Mesendoderm (in vitro differentiated cells): Measurements from ENCODE around the gene ADA.

Experiments
- DNase-seq: peaks from one replicate; pipeline ENCODE4 v3.0.0; 2013
- H2AK5ac ChIP-seq: 2 replicates; pipeline ENCODE4 v1.6.1; 2013; ENCODE audit warnings: low read length, inconsistent platforms
- H2BK120ac ChIP-seq: 2 replicates; pipeline ENCODE4 v1.6.1; 2013; ENCODE audit warnings: low read depth, mild to moderate bottlenecking, low read length, moderate library complexity, mixed read lengths
- H2BK15ac ChIP-seq: replicated peaks from 2 replicates; pipeline ENCODE4 v1.6.1; 2013; ENCODE audit warnings: low read depth, mild to moderate bottlenecking, moderate library complexity
- H2BK5ac ChIP-seq: 2 replicates; pipeline ENCODE4 v1.6.1; 2013; ENCODE audit warnings: low read length, inconsistent platforms
- H3K18ac ChIP-seq: 2 replicates; pipeline ENCODE4 v1.6.1; 2013; ENCODE audit warnings: mild to moderate bottlenecking, low read length, mixed read lengths
- H3K23ac ChIP-seq: one replicate; pipeline ENCODE4 v1.6.1; 2013; ENCODE audit warnings: low read length
- H3K27ac ChIP-seq: 2 replicates; pipeline ENCODE4 v1.5.1; 2013; ENCODE audit warnings: low read depth, mild to moderate bottlenecking, inconsistent platforms, low read length, moderate library complexity
- H3K27me3 ChIP-seq: 2 replicates; pipeline ENCODE4 v1.6.1; 2013; ENCODE audit warnings: low read length, control low read depth, mild to moderate bottlenecking, inconsistent platforms; ENCODE audit not compliant: insufficient read depth, poor library complexity
- H3K36me3 ChIP-seq: 2 replicates; pipeline ENCODE4 v1.6.1; 2013; ENCODE audit warnings: low read length, inconsistent platforms; ENCODE audit not compliant: control insufficient read depth, insufficient read depth
- H3K4ac ChIP-seq: one replicate; pipeline ENCODE4 v1.6.1; 2013; ENCODE audit warnings: low read depth, mild to moderate bottlenecking, low read length, moderate library complexity
- H3K4me1 ChIP-seq: 2 replicates; pipeline ENCODE4 v1.6.1; 2013; ENCODE audit warnings: low read depth, low read length, inconsistent platforms; ENCODE audit not compliant: control insufficient read depth
- H3K4me2 ChIP-seq: 2 replicates; pipeline ENCODE4 v1.6.1; 2013; ENCODE audit warnings: low read length
- H3K4me3 ChIP-seq: 2 replicates; pipeline ENCODE4 v1.5.1; 2013; ENCODE audit warnings: mild to moderate bottlenecking, low read length
- H3K56ac ChIP-seq: one replicate; pipeline ENCODE4 v1.6.1; 2013; ENCODE audit warnings: low read length
- H3K79me1 ChIP-seq: 2 replicates; pipeline ENCODE4 v1.6.1; 2013; ENCODE audit warnings: low read length, inconsistent platforms
- H3K79me2 ChIP-seq: 2 replicates; pipeline ENCODE4 v1.6.1; 2013; ENCODE audit warnings: mild to moderate bottlenecking, low read length; ENCODE audit not compliant: control insufficient read depth, insufficient read depth
- H3K9ac ChIP-seq: 2 replicates; pipeline ENCODE4 v1.6.1; 2013; ENCODE audit warnings: low read length, inconsistent platforms
- H4K5ac ChIP-seq: one replicate; pipeline ENCODE4 v1.6.1; 2013; ENCODE audit warnings: low read length
- H4K8ac ChIP-seq: one replicate; pipeline ENCODE4 v1.6.1; 2013; ENCODE audit warnings: low read depth, mild to moderate bottlenecking, control low read depth, low read length, moderate library complexity
- WGBS: extraction: QIAGEN DNeasy Blood & Tissue Kit; methylation state at CpG from one replicate; pipeline ENCODE4 v1.1.7; 2013; ENCODE audit warnings: low lambda C conversion rate, missing lambda C conversion rate; ENCODE audit not compliant: insufficient coverage; ENCODE audit errors: extremely low coverage; 5-methylcytosine and 5-hydroxymethylcytosine counted together

ADA gene

DNA sequence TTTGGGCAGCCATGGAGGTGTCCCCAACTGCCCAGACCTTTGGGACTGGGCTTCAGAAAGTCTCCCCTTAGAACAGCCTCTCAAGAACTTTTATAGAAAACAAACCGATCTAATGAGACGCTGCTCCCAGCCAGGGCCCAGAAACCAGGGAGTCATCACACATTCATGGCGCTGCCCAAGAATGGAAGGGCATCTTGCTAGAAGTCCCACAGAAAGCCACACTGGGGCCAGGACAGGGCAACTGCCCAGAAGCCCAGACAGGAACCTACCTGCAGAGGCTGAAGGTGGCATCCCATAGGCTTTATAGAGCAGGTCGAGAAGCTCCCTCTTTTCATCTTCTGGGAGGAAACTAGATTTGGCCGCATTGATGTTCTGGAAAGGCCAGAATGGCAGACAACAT lies 31.5 kb downstream of the ADA start:
- H3K79me1 ChIP-seq = no peaks in the 10 kb centered on the region
- no peak for DNase-seq
- H2BK5ac ChIP-seq = no peak overlapping the region
- no peak overlapping the region for H3K56ac ChIP-seq
- H3K79me2 ChIP-seq = no peaks in the 10 kb centered on the region
- no peak overlapping the region for H2BK120ac ChIP-seq
- no peaks in the 10 kb centered on the region for H3K27me3 ChIP-seq
- H3K9ac ChIP-seq = no peak overlapping the region
- H3K4ac ChIP-seq = no peak overlapping the region
- no peak overlapping the region for H3K23ac ChIP-seq
- WGBS = no CpG with 5 or more reads among the region's 5 CpGs
- H2BK15ac ChIP-seq = no peak overlapping the region
- H4K5ac ChIP-seq = no peak overlapping the region
- no peak overlapping the region for H3K4me3 ChIP-seq
- H3K4me1 ChIP-seq = peaks cover 1% of the 10 kb centered on the region
- H3K18ac ChIP-seq = no peak overlapping the region
- no peak overlapping the region for H3K4me2 ChIP-seq
- no peak overlapping the region for H2AK5ac ChIP-seq
- peaks cover 4% of the 10 kb centered on the region for H3K36me3 ChIP-seq
- no peak overlapping the region for H4K8ac ChIP-seq
- no peak overlapping the region for H3K27ac ChIP-seq

DNA sequence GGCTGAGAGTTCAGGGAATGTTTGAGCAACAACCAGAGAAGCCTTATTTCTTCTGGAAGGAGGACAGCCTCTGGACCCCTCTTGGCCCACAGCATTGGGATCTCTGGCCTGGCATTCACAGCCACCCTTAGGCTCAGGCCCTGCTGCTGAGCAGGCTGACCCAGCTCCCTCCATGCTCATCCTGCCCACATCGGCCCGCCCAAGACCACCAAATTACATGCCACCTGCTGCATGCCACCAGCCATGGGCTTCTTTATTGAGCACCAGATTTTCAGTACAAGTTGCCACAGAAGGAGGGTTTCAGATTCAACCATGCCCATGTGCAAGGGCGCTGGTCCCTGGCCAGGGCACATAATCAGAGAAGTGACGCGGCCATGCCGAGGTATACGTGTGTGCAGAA lies 32.2 kb downstream of the ADA start:
- Histone ChIP-seq H3K27ac (no peak overlapping the region), H3K27me3 (no peaks in the 10 kb centered on the region), H2BK15ac (no peak overlapping the region)

DNA sequence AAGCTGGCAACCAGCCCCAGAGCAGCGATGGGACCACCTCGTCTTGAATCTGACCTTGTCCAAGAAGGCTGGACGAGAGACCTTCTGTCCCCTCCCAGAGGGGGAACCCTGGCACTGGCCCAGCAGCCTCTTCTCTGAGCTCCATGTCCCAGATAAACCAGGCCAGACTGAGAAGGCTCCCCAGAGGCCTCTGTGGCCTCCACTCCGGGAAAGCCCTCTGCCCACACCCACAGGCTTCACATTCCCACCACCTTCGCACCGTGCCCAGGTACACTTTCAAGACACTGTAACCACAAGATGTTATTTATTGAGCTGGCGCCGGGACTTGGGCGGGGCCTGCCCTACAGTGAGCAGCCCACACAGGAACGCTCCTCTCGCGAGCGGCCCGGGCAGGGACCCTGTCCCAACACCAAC lies 33.2 kb downstream of the ADA start:
- H3K79me1 ChIP-seq = no peaks in the 10 kb centered on the region
- no peaks in the 10 kb centered on the region for H3K27me3 ChIP-seq
- no peaks in the 10 kb centered on the region for H3K79me2 ChIP-seq
- H4K8ac ChIP-seq = no peak overlapping the region
- no peak overlapping the region for H2BK120ac ChIP-seq
- no peak overlapping the region for H3K4me2 ChIP-seq
- no peak overlapping the region for H2AK5ac ChIP-seq
- H3K18ac ChIP-seq = no peak overlapping the region
- H3K4me1 ChIP-seq = peaks cover 1% of the 10 kb centered on the region
- DNase-seq = no peak
- H3K36me3 ChIP-seq = peaks cover 4% of the 10 kb centered on the region
- H3K9ac ChIP-seq = no peak overlapping the region
- no peak overlapping the region for H3K23ac ChIP-seq
- H2BK5ac ChIP-seq = no peak overlapping the region
- no CpG with 5 or more reads among the region's 14 CpGs for WGBS
- no peak overlapping the region for H3K56ac ChIP-seq
- no peak overlapping the region for H3K27ac ChIP-seq
- H4K5ac ChIP-seq = no peak overlapping the region
- H2BK15ac ChIP-seq = no peak overlapping the region
- no peak overlapping the region for H3K4me3 ChIP-seq
- no peak overlapping the region for H3K4ac ChIP-seq

More for the DNA sequence above, 32.2 kb downstream of the ADA start:
- no CpG with 5 or more reads among the region's 7 CpGs for WGBS
- H3K4me1 ChIP-seq = peaks cover 1% of the 10 kb centered on the region
- no peak overlapping the region for H2AK5ac ChIP-seq
- no peak overlapping the region for H3K9ac ChIP-seq
- H3K79me2 ChIP-seq = no peaks in the 10 kb centered on the region
- no peaks in the 10 kb centered on the region for H3K79me1 ChIP-seq
- H3K18ac ChIP-seq = no peak overlapping the region
- peaks cover 4% of the 10 kb centered on the region for H3K36me3 ChIP-seq
- no peak overlapping the region for H2BK5ac ChIP-seq
- no peak overlapping the region for H3K23ac ChIP-seq
- no peak overlapping the region for H3K4ac ChIP-seq
- H3K56ac ChIP-seq = no peak overlapping the region
- H3K4me2 ChIP-seq = no peak overlapping the region
- no peak overlapping the region for H4K5ac ChIP-seq
- DNase-seq = no peak
- no peak overlapping the region for H3K4me3 ChIP-seq
- H2BK120ac ChIP-seq = no peak overlapping the region
- H4K8ac ChIP-seq = no peak overlapping the region

DNA sequence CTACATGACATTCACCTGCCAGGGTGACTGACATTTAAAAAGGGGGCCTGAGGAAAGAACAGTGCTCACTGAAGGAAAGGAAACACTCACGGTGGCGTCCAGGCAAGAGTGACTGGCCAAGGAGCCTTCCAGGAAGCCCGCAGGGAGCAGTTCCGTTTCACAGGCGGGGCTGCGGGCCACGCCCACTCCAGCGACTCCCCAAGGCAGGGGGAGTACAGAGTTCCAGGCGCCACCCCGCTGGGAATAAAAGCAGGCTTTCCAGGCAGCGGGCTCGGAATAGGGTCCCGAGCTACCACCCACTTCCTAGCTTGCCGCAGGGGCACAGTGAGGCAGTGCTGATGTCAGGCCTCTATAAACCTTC lies 34.9 kb downstream of the ADA start:
- no peak overlapping the region for H3K56ac ChIP-seq
- H3K23ac ChIP-seq = no peak overlapping the region
- no peak overlapping the region for H3K9ac ChIP-seq
- no peak overlapping the region for H2BK5ac ChIP-seq
- no peak overlapping the region for H3K4me2 ChIP-seq
- H3K27me3 ChIP-seq = no peaks in the 10 kb centered on the region
- H3K27ac ChIP-seq = no peak overlapping the region
- WGBS = no CpG with 5 or more reads among the region's 14 CpGs
- H3K4me1 ChIP-seq = peaks cover 1% of the 10 kb centered on the region
- H3K4me3 ChIP-seq = no peak overlapping the region
- no peaks in the 10 kb centered on the region for H3K79me1 ChIP-seq
- H4K8ac ChIP-seq = no peak overlapping the region
- no peak overlapping the region for H2BK120ac ChIP-seq
- no peak for DNase-seq
- H2AK5ac ChIP-seq = no peak overlapping the region
- peaks cover 4% of the 10 kb centered on the region for H3K36me3 ChIP-seq
- H4K5ac ChIP-seq = no peak overlapping the region
- no peak overlapping the region for H3K18ac ChIP-seq
- no peaks in the 10 kb centered on the region for H3K79me2 ChIP-seq
- no peak overlapping the region for H2BK15ac ChIP-seq
- H3K4ac ChIP-seq = no peak overlapping the region

DNA sequence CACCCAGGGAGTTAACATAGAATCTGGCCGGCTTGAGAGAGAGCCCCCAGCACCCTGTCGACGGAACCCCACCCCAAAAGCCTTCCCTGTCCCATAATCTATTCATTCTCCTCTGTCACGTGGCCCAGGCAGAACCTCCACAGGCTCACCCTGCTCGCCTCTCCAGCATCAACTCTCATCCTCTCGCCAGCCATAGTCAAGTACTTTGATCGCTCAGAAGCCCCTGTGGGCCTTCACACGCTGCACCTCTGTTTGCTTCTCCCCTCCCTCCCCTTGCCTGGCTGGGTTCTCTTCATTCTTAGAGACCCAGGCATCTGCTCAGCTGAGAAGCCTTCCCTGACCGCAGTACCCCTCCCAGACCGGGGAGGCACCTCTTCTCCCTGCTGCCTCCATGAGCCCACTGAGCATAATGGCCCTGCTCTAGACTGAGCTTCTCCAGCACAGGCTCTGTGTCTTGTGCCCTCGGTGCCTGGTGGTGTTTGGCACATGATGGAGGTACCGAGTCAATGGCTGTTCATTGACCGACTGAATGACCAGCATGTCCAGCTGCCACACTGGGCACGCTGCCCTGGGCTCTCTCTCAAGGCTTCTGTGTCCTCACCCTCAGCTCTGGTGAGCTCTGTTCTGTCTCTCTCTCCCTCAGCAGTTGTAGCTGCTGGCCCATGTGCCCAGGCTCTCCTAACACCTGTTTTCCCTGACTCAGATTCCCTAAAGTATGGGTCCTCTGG lies 35.5 kb downstream of the ADA start:
- no peak overlapping the region for H2BK120ac ChIP-seq
- no peak overlapping the region for H2BK5ac ChIP-seq
- no peak overlapping the region for H4K5ac ChIP-seq
- H2AK5ac ChIP-seq = no peak overlapping the region
- no peak for DNase-seq
- no peak overlapping the region for H3K18ac ChIP-seq
- no peak overlapping the region for H2BK15ac ChIP-seq
- no peaks in the 10 kb centered on the region for H3K27me3 ChIP-seq
- no peak overlapping the region for H3K4me3 ChIP-seq
- H3K4ac ChIP-seq = no peak overlapping the region
- H3K4me1 ChIP-seq = peaks cover 1% of the 10 kb centered on the region
- no peak overlapping the region for H3K27ac ChIP-seq
- H3K9ac ChIP-seq = no peak overlapping the region
- no peak overlapping the region for H4K8ac ChIP-seq
- no peak overlapping the region for H3K23ac ChIP-seq
- no peak overlapping the region for H3K4me2 ChIP-seq
- no peaks in the 10 kb centered on the region for H3K79me2 ChIP-seq
- no peaks in the 10 kb centered on the region for H3K79me1 ChIP-seq
- peak overlapping the region; percentile 34 for H3K56ac ChIP-seq
- H3K36me3 ChIP-seq = peaks cover 4% of the 10 kb centered on the region
- no CpG with 5 or more reads among the region's 14 CpGs for WGBS
